Measurements from ENCODE around the gene XPO1.
"Not testable (repeated sequence)": the region's sequence is repeated elsewhere in the genome, so short reads cannot be mapped to it uniquely, and the experiment has no call there.

XPO1 gene

DNA sequence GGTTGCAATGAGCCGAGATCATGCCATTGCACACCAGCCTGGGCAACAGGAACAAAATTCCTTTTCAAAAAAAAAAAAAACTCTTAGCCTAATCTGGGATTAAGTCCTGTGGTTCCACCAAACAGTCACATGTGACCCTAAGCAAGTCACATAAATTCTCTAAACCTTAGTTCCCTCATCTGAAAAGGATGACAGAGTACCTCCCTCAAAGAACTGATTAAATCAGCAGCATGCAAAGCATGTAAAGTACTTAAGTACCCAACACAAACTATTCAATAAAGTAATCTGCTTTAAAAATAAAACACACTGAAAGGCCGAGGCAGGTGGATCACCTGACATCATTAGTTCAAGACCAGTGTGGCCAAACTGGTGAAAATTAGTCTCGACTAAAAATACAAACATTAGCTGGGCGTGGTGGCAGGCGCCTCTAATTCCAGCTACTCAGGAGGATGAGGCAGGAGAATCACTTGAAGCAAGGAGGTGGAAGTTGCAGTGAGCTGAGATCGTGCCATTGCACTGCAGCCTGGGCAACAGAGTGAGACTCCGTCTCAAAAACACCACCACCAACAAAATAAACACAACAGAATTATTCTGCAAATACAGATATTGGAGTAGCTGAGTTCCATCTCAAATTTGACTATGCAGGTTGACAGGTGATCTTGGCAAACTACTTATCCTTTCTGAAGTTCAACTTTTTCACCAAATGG lies 74.2 kb downstream of the XPO1 start:
- no peak for DNase-seq (ENCODE audit: low read depth)
- no peak overlapping the region for H3K4me3 ChIP-seq (ENCODE audit: low read length)
- H3K4me1 ChIP-seq (ENCODE audit: control insufficient read depth, insufficient read depth, low read length), result peaks cover 17% of the 10 kb centered on the region
- no peak overlapping the region for H3K9ac ChIP-seq (ENCODE audit: low read length)
- no peaks in the 10 kb centered on the region for H3K27me3 ChIP-seq (replicated peaks; ENCODE audit: control insufficient read depth, insufficient read depth, low read length)
- H3K36me3 ChIP-seq (ENCODE audit: control insufficient read depth, insufficient read depth, low read length, severe bottlenecking), result peaks cover 3% of the 10 kb centered on the region
- H3K9me3 ChIP-seq (ENCODE audit: control insufficient read depth, low read length), result no peaks in the 10 kb centered on the region

DNA sequence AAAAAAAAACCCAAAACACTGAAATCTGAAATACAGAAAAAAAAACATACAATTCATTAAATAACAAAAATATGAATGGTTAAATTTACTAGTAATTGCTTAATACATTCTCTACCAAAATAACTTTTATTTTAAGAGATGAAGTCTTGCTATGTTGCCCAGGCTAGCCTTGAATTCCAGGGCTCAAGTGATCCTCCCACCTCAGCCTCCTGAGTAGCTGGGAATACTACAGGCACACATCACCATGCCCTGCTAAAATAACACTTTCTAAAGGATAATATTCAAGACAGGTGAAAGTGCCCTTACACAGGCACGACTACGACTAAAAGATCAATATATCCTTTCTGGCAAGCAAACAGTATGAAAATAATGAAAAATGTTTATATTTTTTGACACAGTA lies 76.8 kb downstream of the XPO1 start:
- no peak overlapping the region for H3K4me3 ChIP-seq (ENCODE audit: low read length)
- no peaks in the 10 kb centered on the region for H3K36me3 ChIP-seq (ENCODE audit: control insufficient read depth, insufficient read depth, low read length, severe bottlenecking)
- no peak overlapping the region for H3K9ac ChIP-seq (ENCODE audit: low read length)
- peaks cover 24% of the 10 kb centered on the region for H3K4me1 ChIP-seq (ENCODE audit: control insufficient read depth, insufficient read depth, low read length)
- H3K27me3 ChIP-seq (replicated peaks; ENCODE audit: control insufficient read depth, insufficient read depth, low read length), result no peaks in the 10 kb centered on the region
- no peak for DNase-seq (ENCODE audit: low read depth)
- no peaks in the 10 kb centered on the region for H3K9me3 ChIP-seq (ENCODE audit: control insufficient read depth, low read length)

DNA sequence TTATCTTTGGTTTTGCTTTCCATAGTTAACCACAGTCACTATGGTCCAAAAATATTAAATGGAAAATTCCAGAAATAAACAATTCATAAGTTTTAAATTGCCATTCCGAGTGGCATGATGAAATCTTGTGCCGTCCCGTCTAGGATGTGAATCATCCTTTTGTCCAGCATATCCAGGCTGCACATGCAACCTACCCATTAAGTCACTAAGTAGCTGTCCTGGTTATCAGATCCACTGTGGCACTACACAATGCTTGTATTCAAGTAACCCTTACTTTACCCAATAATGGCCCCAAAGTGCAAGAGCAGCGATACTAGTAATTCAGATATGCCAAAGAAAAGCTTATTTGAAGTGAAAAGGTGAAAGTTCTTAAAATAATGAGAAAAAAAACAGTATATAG lies 78.0 kb downstream of the XPO1 start:
- peak; percentile 80 for DNase-seq (ENCODE audit: low read depth)
- Histone ChIP-seq H3K36me3 (ENCODE audit: control insufficient read depth, insufficient read depth, low read length, severe bottlenecking) (no peaks in the 10 kb centered on the region), H3K4me1 (ENCODE audit: control insufficient read depth, insufficient read depth, low read length) (peaks cover 36% of the 10 kb centered on the region), H3K9me3 (ENCODE audit: control insufficient read depth, low read length) (no peaks in the 10 kb centered on the region), H3K4me3 (ENCODE audit: low read length) (no peak overlapping the region), H3K27me3 (replicated peaks; ENCODE audit: control insufficient read depth, insufficient read depth, low read length) (no peaks in the 10 kb centered on the region), H3K9ac (ENCODE audit: low read length) (no peak overlapping the region)

DNA sequence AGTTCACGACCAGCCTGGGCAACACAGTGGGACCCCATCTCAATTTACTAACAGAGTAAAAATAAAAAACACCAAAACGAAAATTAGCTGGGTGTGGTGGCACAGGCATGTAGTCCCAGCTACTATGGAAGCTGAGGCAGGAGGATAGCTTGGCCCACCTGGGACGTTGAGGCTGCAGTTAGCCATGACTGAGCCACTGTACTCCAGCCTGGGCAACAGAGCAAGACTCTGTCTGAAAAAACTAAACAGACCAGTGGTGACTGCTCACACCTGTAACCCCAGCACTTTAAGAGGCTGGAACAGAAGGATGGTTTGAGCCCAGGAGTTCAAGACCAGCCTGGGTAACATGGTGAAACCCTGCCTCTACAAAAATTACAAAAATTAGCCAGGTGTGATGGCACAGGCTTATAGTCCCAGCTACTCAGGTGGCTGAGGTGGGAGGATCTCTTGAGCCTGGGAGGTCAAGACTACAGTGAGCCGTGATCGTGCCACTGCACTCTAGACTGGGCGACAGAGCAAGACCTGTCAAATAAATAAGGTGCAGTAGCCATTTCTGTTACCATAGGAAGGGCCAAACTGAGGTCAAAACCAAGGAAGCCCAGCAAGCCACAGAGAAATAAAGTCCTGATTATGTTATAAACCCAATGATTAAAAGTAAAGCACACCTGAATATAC lies 81.3 kb downstream of the XPO1 start:
- Histone ChIP-seq H3K9me3 (ENCODE audit: control insufficient read depth, low read length) (no peaks in the 10 kb centered on the region), H3K4me1 (ENCODE audit: control insufficient read depth, insufficient read depth, low read length) (peaks cover 37% of the 10 kb centered on the region), H3K27me3 (replicated peaks; ENCODE audit: control insufficient read depth, insufficient read depth, low read length) (no peaks in the 10 kb centered on the region), H3K4me3 (ENCODE audit: low read length) (no peak overlapping the region), H3K9ac (ENCODE audit: low read length) (no peak overlapping the region), H3K36me3 (ENCODE audit: control insufficient read depth, insufficient read depth, low read length, severe bottlenecking) (no peaks in the 10 kb centered on the region)
- DNase-seq (ENCODE audit: low read depth), result no peak

DNA sequence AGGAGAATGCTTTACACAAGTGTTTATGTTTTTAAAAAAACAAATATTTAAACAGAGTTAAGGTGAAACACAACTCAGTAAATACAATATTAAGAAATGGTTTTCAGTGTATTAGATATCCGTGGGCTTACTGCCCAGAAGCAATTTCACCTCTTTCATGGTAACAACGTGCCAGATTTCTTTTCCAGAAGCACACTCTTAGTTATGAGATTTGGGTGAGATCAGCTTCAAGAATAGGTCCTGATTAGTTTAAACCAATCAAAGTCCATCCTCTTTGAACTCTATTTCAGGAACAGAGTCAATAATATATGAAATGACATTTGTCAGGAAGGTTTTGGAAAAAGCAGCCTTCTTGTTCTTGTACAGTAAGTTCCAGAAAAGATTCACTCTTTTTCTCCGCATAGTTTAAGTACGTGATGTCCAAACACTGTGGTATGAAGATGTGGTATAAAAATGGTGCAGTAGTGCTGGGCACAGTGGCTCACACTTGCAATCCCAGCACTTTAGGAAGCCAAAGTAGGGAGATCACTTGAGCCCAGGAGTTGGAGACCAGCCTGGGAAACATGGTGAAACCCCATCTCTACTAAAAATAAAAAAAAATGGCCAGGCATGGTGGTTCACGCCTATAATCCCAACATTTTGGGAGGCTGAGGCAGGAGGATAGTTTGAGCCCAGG lies 81.9 kb downstream of the XPO1 start:
- Histone ChIP-seq H3K9ac (ENCODE audit: low read length) (no peak overlapping the region), H3K4me1 (ENCODE audit: control insufficient read depth, insufficient read depth, low read length) (peaks cover 37% of the 10 kb centered on the region), H3K27me3 (replicated peaks; ENCODE audit: control insufficient read depth, insufficient read depth, low read length) (no peaks in the 10 kb centered on the region), H3K36me3 (ENCODE audit: control insufficient read depth, insufficient read depth, low read length, severe bottlenecking) (no peaks in the 10 kb centered on the region), H3K9me3 (ENCODE audit: control insufficient read depth, low read length) (no peaks in the 10 kb centered on the region), H3K4me3 (ENCODE audit: low read length) (no peak overlapping the region)
- peak; percentile 14 for DNase-seq (ENCODE audit: low read depth)

DNA sequence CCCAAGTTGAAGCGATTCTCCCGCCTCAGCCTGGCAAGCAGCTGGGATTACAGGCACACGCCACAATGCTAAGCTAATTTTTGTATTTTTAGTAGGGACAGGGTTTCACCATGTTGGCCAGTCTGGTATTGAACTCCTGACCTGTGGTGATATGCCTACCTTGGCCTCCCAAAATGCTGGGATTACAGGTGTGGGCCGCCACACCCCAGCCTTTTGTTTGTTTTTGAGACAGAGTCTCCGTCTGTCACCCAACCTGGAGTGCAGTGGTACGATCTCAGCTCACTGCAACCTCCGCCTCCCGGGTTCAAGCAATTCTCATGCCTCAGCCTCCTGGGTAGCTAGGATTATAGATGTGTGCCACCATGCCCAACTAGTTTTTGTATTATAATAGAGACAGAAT lies 83.2 kb downstream of the XPO1 start:
- not testable (repeated sequence) for DNase-seq (ENCODE audit: low read depth); H3K27me3 ChIP-seq (replicated peaks; ENCODE audit: control insufficient read depth, insufficient read depth, low read length); H3K9ac ChIP-seq (ENCODE audit: low read length); H3K36me3 ChIP-seq (ENCODE audit: control insufficient read depth, insufficient read depth, low read length, severe bottlenecking); H3K4me3 ChIP-seq (ENCODE audit: low read length); H3K9me3 ChIP-seq (ENCODE audit: control insufficient read depth, low read length)
- H3K4me1 ChIP-seq (ENCODE audit: control insufficient read depth, insufficient read depth, low read length), result peaks cover 31% of the 10 kb centered on the region

DNA sequence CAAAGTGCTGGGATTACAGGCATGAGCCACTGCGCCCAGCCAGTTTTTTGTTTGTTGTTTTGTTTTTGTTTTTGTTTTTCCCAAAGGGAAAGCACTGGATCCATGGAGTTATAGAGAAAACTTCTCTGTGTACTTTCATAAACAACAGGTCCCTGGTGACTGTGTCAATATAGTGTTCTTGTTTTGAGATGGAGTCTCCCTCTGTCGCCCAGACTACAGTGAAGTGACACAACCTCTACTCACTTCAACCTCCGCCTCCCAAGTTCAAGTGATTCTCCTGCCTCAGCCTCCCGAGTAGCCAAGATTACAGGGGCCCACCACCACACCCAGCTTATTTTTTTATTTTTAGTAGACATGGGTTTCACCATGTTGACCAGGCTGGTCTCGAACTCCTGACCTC lies 83.8 kb downstream of the XPO1 start:
- no peak overlapping the region for H3K4me3 ChIP-seq (ENCODE audit: low read length)
- H3K9ac ChIP-seq (ENCODE audit: low read length), result no peak overlapping the region
- no peaks in the 10 kb centered on the region for H3K36me3 ChIP-seq (ENCODE audit: control insufficient read depth, insufficient read depth, low read length, severe bottlenecking)
- peaks cover 26% of the 10 kb centered on the region for H3K4me1 ChIP-seq (ENCODE audit: control insufficient read depth, insufficient read depth, low read length)
- H3K27me3 ChIP-seq (replicated peaks; ENCODE audit: control insufficient read depth, insufficient read depth, low read length), result no peaks in the 10 kb centered on the region
- H3K9me3 ChIP-seq (ENCODE audit: control insufficient read depth, low read length), result no peaks in the 10 kb centered on the region
- DNase-seq (ENCODE audit: low read depth), result no peak

DNA sequence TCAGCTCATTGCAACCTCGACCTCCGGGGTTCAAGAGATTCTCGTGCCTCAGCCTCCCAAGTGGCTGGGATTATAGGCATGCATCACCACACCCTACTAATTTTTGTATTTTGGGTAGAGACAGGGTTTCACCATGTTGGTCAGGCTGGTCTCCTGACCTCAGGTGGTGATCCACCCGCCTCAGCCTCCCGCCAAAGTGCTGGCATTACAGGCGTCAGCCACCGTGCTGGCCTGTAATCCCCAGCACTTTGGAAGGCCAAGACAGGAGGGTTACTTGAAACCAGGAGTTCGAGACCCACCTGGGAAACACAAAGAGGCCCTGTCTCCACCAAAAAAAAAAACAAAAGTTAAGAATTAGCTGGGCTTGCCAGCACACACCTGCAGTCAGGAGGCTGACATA lies 85.8 kb downstream of the XPO1 start:
- Histone ChIP-seq H3K4me3 (ENCODE audit: low read length) (no peak overlapping the region), H3K9me3 (ENCODE audit: control insufficient read depth, low read length) (no peaks in the 10 kb centered on the region), H3K36me3 (ENCODE audit: control insufficient read depth, insufficient read depth, low read length, severe bottlenecking) (no peaks in the 10 kb centered on the region), H3K27me3 (replicated peaks; ENCODE audit: control insufficient read depth, insufficient read depth, low read length) (no peaks in the 10 kb centered on the region), H3K4me1 (ENCODE audit: control insufficient read depth, insufficient read depth, low read length) (peaks cover 16% of the 10 kb centered on the region), H3K9ac (ENCODE audit: low read length) (no peak overlapping the region)
- DNase-seq (ENCODE audit: low read depth), result no peak

DNA sequence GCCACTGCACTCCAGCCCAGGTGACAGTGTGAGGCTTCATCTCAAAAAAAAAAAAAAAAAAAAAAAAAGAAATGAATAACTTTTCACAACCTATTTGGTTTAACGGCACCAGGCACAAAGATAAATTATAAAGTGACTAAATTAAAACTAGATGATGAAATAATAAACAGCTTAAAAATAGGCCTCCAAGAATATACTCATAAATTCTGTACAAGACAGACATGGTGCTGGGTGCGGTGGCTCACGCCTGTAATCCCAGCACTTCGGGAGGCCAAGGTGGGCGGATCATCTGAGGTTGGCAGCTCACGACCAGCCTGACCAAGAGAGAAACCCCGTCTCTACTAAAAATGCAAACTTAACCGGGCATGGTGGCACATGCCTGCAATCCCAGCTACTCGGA lies 87.0 kb downstream of the XPO1 start:
- Histone ChIP-seq H3K9me3 (ENCODE audit: control insufficient read depth, low read length) (no peaks in the 10 kb centered on the region), H3K4me1 (ENCODE audit: control insufficient read depth, insufficient read depth, low read length) (peaks cover 10% of the 10 kb centered on the region), H3K9ac (ENCODE audit: low read length) (no peak overlapping the region), H3K27me3 (replicated peaks; ENCODE audit: control insufficient read depth, insufficient read depth, low read length) (no peaks in the 10 kb centered on the region), H3K36me3 (ENCODE audit: control insufficient read depth, insufficient read depth, low read length, severe bottlenecking) (no peaks in the 10 kb centered on the region), H3K4me3 (ENCODE audit: low read length) (no peak overlapping the region)
- DNase-seq (ENCODE audit: low read depth), result no peak

DNA sequence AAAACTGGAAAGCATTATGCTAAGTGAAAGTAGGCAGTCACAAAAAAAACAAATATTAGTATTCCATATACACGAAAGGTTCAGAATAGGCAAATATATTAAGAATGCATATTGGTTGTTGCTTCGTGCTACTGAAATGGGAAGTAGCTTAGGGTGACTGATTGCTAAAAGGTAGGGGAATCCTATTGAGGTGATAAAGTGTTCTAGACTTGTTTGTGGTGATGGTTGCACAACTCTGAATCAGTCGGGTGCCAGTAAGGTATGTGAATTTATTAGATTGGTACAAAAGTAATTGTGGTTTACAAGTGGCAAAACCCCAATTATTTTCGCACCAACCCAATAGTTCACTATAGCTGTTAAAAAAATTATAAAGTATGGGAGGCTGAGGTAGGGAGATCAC lies 88.0 kb downstream of the XPO1 start:
- DNase-seq (ENCODE audit: low read depth), result no peak
- Histone ChIP-seq H3K4me1 (ENCODE audit: control insufficient read depth, insufficient read depth, low read length) (peaks cover under 1% of the 10 kb centered on the region), H3K9ac (ENCODE audit: low read length) (no peak overlapping the region), H3K36me3 (ENCODE audit: control insufficient read depth, insufficient read depth, low read length, severe bottlenecking) (no peaks in the 10 kb centered on the region), H3K27me3 (replicated peaks; ENCODE audit: control insufficient read depth, insufficient read depth, low read length) (no peaks in the 10 kb centered on the region), H3K4me3 (ENCODE audit: low read length) (no peak overlapping the region), H3K9me3 (ENCODE audit: control insufficient read depth, low read length) (no peaks in the 10 kb centered on the region)

DNA sequence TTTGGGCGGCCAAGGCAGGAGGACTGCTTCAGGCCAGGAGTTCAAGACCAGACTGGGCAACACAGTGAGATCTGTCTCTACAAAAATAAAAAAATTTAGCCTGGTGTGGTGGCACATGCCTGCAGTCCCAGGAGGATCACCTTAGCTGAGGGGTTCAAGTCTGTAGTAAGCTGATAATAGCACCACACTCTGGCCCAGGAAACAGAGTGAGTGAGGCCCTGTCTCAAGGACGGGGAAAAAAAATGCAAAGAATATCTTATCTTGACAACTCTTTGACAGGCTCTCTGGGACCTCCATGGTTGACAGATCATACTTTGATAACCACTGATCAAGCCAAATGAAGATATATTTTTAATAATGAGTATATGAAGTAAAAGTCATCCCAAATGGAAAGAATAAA lies 89.9 kb downstream of the XPO1 start:
- Histone ChIP-seq H3K9ac (ENCODE audit: low read length) (no peak overlapping the region), H3K4me1 (ENCODE audit: control insufficient read depth, insufficient read depth, low read length) (no peaks in the 10 kb centered on the region), H3K9me3 (ENCODE audit: control insufficient read depth, low read length) (peaks cover 6% of the 10 kb centered on the region), H3K36me3 (ENCODE audit: control insufficient read depth, insufficient read depth, low read length, severe bottlenecking) (peaks cover 10% of the 10 kb centered on the region), H3K27me3 (replicated peaks; ENCODE audit: control insufficient read depth, insufficient read depth, low read length) (no peaks in the 10 kb centered on the region), H3K4me3 (ENCODE audit: low read length) (no peak overlapping the region)
- DNase-seq (ENCODE audit: low read depth), result no peak
